H7 (cell line): ENCODE results near the gene PPP4R2. TPM values are rescaled to one million over a fixed set of nuclear protein-coding genes. Genes with fewer than 3 reads are reported as not detected.

ENCODE experiments used
- DNase-seq: peaks from one replicate; pipeline ENCODE4 v3.0.0; 2012
- H3K27me3 ChIP-seq: 2 replicates; pipeline ENCODE4 v1.6.0; 2011; ENCODE audit warnings: mild to moderate bottlenecking, low read length; ENCODE audit not compliant: control insufficient read depth, insufficient read depth
- H3K36me3 ChIP-seq: replicated peaks from 2 replicates; pipeline ENCODE4 v1.5.1; 2011; ENCODE audit warnings: low read length; ENCODE audit not compliant: control insufficient read depth, insufficient read depth
- H3K4me3 ChIP-seq: 2 replicates; pipeline ENCODE4 v1.5.1; 2011; ENCODE audit warnings: low read depth, mild to moderate bottlenecking, control low read depth, low read length, moderate library complexity; ENCODE audit not compliant: insufficient read depth
- total RNA-seq: library from RNA; depleted of rRNA; stranded (reverse); fragments of >200 nt; shearing (Covaris generic); gene quantifications from 2 replicates; pipeline ENCODE4 v1.2.3, GENCODE V29; 2014

Gene PPP4R2
- total RNA-seq, 1 experiment from 2014 or later, result 54.1 TPM

GRCh38 chr3:72969766-72970165, 26.8 kb upstream of the PPP4R2 start:
- no peak overlapping the region for H3K4me3 ChIP-seq
- H3K27me3 ChIP-seq, result no peaks in the 10 kb centered on the region
- no peaks in the 10 kb centered on the region for H3K36me3 ChIP-seq
- DNase-seq, result no peak

DNA sequence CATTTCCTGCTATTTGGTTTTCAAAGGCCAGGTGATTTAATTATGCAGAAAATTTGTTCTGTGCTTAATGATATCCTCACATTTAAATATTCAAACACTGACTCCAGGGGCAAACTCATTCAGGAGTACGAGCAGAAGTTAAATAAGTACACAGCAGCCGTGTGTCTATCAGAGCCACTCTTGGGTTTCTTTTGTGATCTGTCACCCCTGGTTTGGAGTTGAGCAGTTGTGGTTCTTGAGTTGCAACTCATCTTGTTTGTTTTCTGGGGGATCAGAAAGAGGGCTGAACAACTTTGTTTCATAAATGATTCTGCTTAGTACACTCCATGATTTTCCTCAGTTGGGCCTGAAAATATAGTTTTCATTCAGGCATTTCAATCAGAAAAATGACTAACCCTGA, 25.7 kb upstream of the PPP4R2 start:
- H3K36me3 ChIP-seq, result no peaks in the 10 kb centered on the region
- DNase-seq, result no peak
- no peaks in the 10 kb centered on the region for H3K27me3 ChIP-seq
- no peak overlapping the region for H3K4me3 ChIP-seq

DNA sequence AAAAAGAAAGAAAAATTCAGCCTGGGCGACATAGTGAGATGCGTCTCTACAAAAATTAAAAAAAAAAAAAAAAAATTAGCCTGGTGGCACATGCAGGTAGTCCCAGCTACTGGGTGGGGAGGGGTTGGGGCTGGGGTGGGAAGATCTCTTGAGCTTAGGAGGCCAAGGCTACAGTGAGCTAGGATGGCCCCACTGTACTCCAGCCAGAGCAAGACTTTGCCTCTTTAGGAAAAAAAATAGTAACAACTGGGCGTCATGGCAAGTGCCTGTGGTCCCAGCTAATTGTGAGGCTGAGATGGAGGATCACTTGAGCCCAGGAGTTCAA, 23.9 kb upstream of the PPP4R2 start:
- no peaks in the 10 kb centered on the region for H3K27me3 ChIP-seq
- no peak overlapping the region for H3K4me3 ChIP-seq
- DNase-seq, result no peak
- H3K36me3 ChIP-seq, result no peaks in the 10 kb centered on the region

DNA sequence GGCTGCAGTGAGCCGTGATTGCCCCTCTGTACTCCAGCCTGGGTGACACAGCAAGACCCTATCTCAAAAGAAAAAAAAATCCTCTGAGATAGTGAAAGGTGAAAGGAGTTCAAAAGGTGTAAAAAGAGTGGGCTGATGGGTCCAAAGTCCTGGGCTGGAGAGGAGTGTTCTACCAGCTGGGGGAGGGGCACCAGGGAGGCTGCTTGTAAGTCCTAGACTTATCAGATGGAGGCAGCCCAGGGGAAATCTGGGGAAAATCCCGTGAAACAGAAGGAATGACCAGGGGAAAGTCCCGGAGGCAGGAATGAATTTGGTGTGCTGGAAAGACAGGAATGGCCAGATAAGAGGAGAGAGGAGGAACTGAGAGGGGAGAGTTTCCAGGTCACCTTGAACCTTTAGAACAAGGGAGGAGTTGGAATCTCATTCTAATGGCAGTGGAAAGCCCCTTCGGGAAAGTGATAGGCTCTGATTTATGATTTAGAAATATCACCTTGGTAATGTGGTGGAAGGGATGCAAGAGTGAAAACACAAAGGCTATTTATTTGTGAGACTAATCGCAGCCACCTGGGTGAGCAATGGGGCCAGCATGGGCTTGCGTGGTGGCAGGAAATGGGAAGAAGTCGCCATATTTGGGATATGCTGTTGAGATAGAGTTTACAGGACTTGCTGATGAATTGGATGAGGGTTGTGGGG, 23.4 kb upstream of the PPP4R2 start:
- peak; percentile 52 for DNase-seq
- Histone ChIP-seq H3K4me3 (no peak overlapping the region), H3K27me3 (no peaks in the 10 kb centered on the region), H3K36me3 (no peaks in the 10 kb centered on the region)

GRCh38 chr3:72973786-72974185, 22.8 kb upstream of the PPP4R2 start:
- Histone ChIP-seq H3K4me3 (no peak overlapping the region), H3K27me3 (no peaks in the 10 kb centered on the region), H3K36me3 (no peaks in the 10 kb centered on the region)
- DNase-seq, result no peak

DNA sequence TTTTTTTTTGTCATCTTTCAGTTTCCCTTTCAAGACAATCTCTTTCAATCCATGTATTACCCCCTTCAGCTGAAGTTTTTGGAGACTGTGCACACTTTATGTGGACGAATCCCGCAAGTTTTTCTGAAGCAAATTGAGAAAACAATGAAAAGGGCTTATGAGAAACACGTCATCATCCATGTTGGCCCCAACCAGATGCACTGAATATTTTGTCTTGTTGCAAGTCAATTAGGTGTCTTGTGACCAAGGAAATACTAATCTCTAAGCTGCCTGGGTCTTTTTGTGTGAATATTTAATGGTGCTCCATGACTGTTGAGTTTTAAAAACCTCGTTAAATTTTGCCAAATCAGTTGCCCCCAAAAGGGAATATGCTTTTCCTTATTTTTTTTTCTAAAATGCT, 21.7 kb upstream of the PPP4R2 start:
- Histone ChIP-seq H3K27me3 (no peaks in the 10 kb centered on the region), H3K4me3 (no peak overlapping the region), H3K36me3 (no peaks in the 10 kb centered on the region)
- no peak for DNase-seq

DNA sequence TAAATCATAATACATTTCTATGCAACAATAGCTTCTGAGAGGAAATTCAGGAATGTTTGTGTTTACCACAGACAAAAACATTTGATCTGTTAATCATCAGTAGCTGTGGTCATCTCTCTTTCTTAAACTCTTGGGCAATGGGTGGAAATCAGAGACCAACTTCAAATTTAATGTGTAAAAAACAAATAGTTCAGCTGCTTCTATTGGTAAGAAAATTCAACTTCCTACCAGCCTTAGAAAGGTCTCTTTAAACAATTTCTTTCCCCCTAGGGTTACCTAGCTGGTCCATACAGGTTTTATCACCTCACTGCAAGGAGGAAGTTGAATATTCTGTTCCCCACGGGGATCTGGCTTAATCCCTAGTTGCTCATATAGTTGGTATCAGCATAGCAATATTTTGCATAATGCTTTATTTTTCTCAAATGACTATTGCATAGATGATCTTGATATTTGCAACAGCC, 20.3 kb upstream of the PPP4R2 start:
- no peak overlapping the region for H3K4me3 ChIP-seq
- DNase-seq, result no peak
- H3K36me3 ChIP-seq, result no peaks in the 10 kb centered on the region
- H3K27me3 ChIP-seq, result no peaks in the 10 kb centered on the region

- H3K36me3 ChIP-seq, result no peaks in the 10 kb centered on the region
- no peak overlapping the region for H3K4me3 ChIP-seq
- H3K27me3 ChIP-seq, result no peaks in the 10 kb centered on the region
- DNase-seq, result no peak
Measured at GRCh38 chr3:72977060-72977808, 19.4 kb upstream of the PPP4R2 start.

GRCh38 chr3:72982609-72983366, 13.8 kb upstream of the PPP4R2 start:
- H3K27me3 ChIP-seq, result no peaks in the 10 kb centered on the region
- no peaks in the 10 kb centered on the region for H3K36me3 ChIP-seq
- no peak overlapping the region for H3K4me3 ChIP-seq
- DNase-seq, result no peak

DNA sequence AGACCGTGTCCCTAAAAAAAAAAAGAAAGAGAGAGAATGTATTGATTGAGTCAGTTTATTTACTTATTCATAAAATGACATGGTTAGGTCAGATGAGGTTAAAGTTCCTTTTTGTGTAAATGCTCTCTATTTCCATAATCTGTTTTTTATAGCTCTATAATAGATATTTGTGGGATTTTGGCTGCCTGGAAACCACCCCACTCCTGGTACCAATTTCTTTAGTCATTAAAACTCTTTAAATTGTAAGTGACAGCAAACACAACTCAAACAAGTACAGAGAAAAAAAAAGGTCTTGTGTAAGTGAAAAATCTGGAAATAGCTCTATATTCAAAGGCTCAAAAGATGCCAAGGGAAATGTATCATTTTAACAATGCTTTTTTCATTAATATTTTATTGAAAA, 11.0 kb upstream of the PPP4R2 start:
- Histone ChIP-seq H3K4me3 (no peak overlapping the region), H3K27me3 (no peaks in the 10 kb centered on the region), H3K36me3 (no peaks in the 10 kb centered on the region)
- no peak for DNase-seq

DNA sequence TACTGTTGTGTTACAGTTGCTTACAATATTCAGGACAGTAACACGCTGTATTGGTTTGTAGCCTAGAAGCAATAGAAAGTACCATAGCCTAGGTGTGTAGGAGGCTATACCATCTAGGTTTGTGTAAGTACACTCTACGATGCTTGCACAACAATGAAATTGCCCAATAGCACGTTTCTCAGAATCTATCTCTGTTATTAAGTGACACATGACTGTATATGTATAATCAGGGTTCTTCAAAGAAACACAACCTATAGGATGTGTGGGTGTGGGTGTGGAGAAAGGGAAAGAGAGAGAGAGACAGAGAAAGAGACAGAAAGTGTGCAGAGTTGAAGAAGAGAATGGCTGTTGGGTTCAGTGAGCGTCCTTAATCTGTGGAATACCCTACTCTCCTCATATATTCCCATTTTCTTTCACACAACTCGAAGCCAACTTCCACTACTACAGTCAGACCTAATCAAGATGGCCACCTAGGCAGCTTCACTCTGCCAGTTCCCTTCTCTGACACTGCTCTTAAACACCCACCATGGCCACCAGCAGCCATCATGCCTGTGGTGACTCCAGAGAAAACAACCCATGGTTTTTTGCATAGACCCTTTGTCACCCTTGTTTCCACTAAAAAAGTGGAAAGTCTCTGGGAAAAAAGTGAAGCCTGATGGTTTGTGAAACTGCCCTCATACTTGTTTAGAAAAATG, 5.8 kb upstream of the PPP4R2 start:
- Histone ChIP-seq H3K27me3 (no peaks in the 10 kb centered on the region), H3K36me3 (no peaks in the 10 kb centered on the region), H3K4me3 (no peak overlapping the region)
- DNase-seq, result no peak

DNA sequence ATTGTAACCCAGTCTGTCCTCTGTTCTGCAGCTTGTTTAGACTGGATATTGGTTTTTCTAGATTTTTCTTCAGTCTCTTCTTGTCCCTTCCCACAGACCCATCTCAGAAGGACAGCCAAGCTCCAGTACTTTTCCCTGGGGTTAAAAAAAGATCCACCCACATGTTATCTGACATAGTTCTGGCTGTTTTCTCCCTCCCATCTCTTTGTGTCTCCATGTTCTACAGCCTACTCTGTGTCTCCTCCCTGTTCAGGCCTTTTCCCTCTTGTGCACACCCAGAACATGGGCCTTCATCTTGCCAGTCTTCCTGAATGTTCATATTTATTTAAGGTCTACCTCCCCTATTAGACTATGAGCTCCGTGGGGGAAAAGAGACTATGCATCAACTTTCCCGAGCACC, 5.1 kb upstream of the PPP4R2 start:
- Histone ChIP-seq H3K36me3 (no peaks in the 10 kb centered on the region), H3K27me3 (no peaks in the 10 kb centered on the region), H3K4me3 (no peak overlapping the region)
- DNase-seq, result no peak

DNA sequence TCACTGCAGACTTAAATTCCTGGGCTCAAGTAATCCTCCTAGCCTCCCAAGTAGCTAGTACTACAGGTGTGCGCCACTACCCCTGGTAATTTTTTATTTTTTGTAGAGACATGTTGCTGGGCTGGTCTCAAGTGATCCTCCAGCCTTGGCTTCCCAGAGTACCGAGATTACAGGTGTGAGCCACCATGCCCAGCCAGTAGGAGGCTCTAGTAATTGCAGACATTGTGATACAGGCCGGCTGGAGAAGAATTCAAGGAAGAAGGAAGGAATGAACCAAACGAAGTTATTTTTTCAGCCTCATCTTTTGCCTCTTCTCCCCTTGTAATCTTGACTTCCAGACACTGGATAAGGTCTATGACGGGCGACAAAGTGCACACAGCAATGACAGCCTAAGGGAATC, 3.2 kb upstream of the PPP4R2 start:
- peak; percentile 25 for DNase-seq
- H3K36me3 ChIP-seq, result 0 out of 2 replicates have a peak, but pooled peaks cover 2% of the 10 kb centered on the region
- no peaks in the 10 kb centered on the region for H3K27me3 ChIP-seq
- H3K4me3 ChIP-seq, result no peak overlapping the region

GRCh38 chr3:72995337-72995736, 1.3 kb upstream of the PPP4R2 start:
- H3K27me3 ChIP-seq, result no peaks in the 10 kb centered on the region
- no peak for DNase-seq
- no peak overlapping the region for H3K4me3 ChIP-seq
- 0 out of 2 replicates have a peak, but pooled peaks cover 4% of the 10 kb centered on the region for H3K36me3 ChIP-seq
